Fibroblast of peridontal ligament (primary cell): Measurements from ENCODE around the gene GFI1.
"Not testable (repeated sequence)": the region's sequence is repeated elsewhere in the genome, so short reads cannot be mapped to it uniquely, and the experiment has no call there.

Experiments
- DNase-seq: peaks from one replicate; pipeline ENCODE4 v3.0.0-alpha.2; 2010; ENCODE audit errors: extremely low read depth

Gene GFI1

GRCh38 chr1:92465256-92465647, 21.5 kb downstream of the GFI1 start:
- no peak for DNase-seq

- no peak for DNase-seq
Measured at GRCh38 chr1:92464588-92465255, 22.0 kb downstream of the GFI1 start.

- DNase-seq: no peak
Measured at GRCh38 chr1:92461364-92462097, 25.2 kb downstream of the GFI1 start.

GRCh38 chr1:92459871-92460320, 26.8 kb downstream of the GFI1 start:
- DNase-seq: no peak

GRCh38 chr1:92458146-92458545, 28.6 kb downstream of the GFI1 start:
- no peak for DNase-seq

- no peak for DNase-seq
Measured at GRCh38 chr1:92447976-92448375, 38.7 kb downstream of the GFI1 start.

- DNase-seq: no peak
Measured at GRCh38 chr1:92447033-92447681, 39.6 kb downstream of the GFI1 start.

GRCh38 chr1:92446546-92446945, 40.2 kb downstream of the GFI1 start:
- peak; percentile 24 for DNase-seq

- no peak for DNase-seq
Measured at GRCh38 chr1:92445865-92446264, 40.9 kb downstream of the GFI1 start.

GRCh38 chr1:92444351-92444750, 42.4 kb downstream of the GFI1 start:
- peak; percentile 5 for DNase-seq

- no peak for DNase-seq
Measured at GRCh38 chr1:92443893-92444292, 42.8 kb downstream of the GFI1 start.

GRCh38 chr1:92442351-92442750, 44.4 kb downstream of the GFI1 start:
- DNase-seq: no peak

GRCh38 chr1:92441697-92442342, 44.9 kb downstream of the GFI1 start:
- no peak for DNase-seq

GRCh38 chr1:92441316-92441696, 45.4 kb downstream of the GFI1 start:
- DNase-seq: no peak

- no peak for DNase-seq
Measured at GRCh38 chr1:92439291-92439690, 47.4 kb downstream of the GFI1 start.

- DNase-seq: not testable (repeated sequence)
Measured at GRCh38 chr1:92434572-92434971, 52.2 kb downstream of the GFI1 start.

GRCh38 chr1:92430030-92430429, 56.7 kb downstream of the GFI1 start:
- peak; percentile 13 for DNase-seq

GRCh38 chr1:92425617-92426016, 61.1 kb downstream of the GFI1 start:
- DNase-seq: no peak
